ENCODE results near the gene FOSL1. TPM values are rescaled to one million over a fixed set of nuclear protein-coding genes. Genes with fewer than 3 reads are reported as not detected.

The FOSL1 gene
- polyA plus RNA-seq (9.4 to 25.3 TPM (median 21.8 TPM) in 3 replicates), polyA minus RNA-seq (15.0 to 229 TPM (median 21.9 TPM) in 3 replicates)
- polyA plus RNA-seq (2011; ENCODE audit: low read depth): 38.5 TPM
- 21.6 and 35.0 TPM in 2 replicates for polyA plus RNA-seq (2011; cell fraction: cytosol; rRNA removed)
- polyA plus RNA-seq (2011; cell fraction: nucleus; rRNA removed): 43.0 and 46.2 TPM in 2 replicates
- polyA plus RNA-seq (2012; ENCODE audit: low replicate concordance): 60.1 and 130 TPM in 2 replicates
- 43.5 TPM for polyA minus RNA-seq (2011; cell fraction: cytosol; rRNA and poly(A)+ RNA removed)
- 14.2 and 21.5 TPM in 2 replicates for polyA minus RNA-seq (2011; cell fraction: nucleus; rRNA and poly(A)+ RNA removed)

- peaks cover 62% of the 10 kb centered on the region for H3K4me1 ChIP-seq (ENCODE audit: control insufficient read depth, extremely low read depth, insufficient read depth, low read length)
- TF ChIP-seq CTCF (optimal IDR thresholded peaks at IDR 0.05 in 1 of 3, IDR thresholded peaks at IDR 0.05 in 1 of 3, conservative IDR thresholded peaks at IDR 0.05 in 1 of 3; ENCODE audit: extremely low read depth in 1 of 3, insufficient read depth in 2 of 3, low read length in 3 of 3) (no peak), EZH2 (IDR thresholded peaks at IDR 0.05; ENCODE audit: low read length) (no peak)
- peak within 1 kb of the TSS; percentile 94 to 99 (median 97) for H3K4me3 ChIP-seq (ENCODE audit: control insufficient read depth in 2 of 3, extremely low read depth in 1 of 3, insufficient read depth in 2 of 3, low read depth in 1 of 3, low read length in 3 of 3)
- peaks cover 17 to 31% of the 10 kb centered on the region in 2 experiments for H3K36me3 ChIP-seq (ENCODE audit: control insufficient read depth in 2 of 2, extremely low read depth in 1 of 2, insufficient read depth in 2 of 2, low read length in 2 of 2)
- no peaks in the 10 kb centered on the region for H3K27me3 ChIP-seq (ENCODE audit: control insufficient read depth, extremely low read depth, insufficient read depth, low read length)
- H3K9ac ChIP-seq (ENCODE audit: control insufficient read depth, extremely low read depth, insufficient read depth, low read length): peak within 1 kb of the TSS; percentile 99
- H3K27ac ChIP-seq (ENCODE audit: control insufficient read depth, insufficient read depth, low read length): peak within 1 kb of the TSS; percentile 98
- peak within 1 kb of the TSS; percentile 82 for H3K4me2 ChIP-seq (ENCODE audit: control insufficient read depth, extremely low read depth, insufficient read depth, low read depth, low read length)
- H3K9me1 ChIP-seq (ENCODE audit: control insufficient read depth, extremely low read depth, insufficient read depth, low read length): peaks cover 2% of the 10 kb centered on the region
- H4K20me1 ChIP-seq (ENCODE audit: control insufficient read depth, extremely low read depth, insufficient read depth, low read length): peaks cover 23% of the 10 kb centered on the region
- no peaks in the 10 kb centered on the region for H3K9me3 ChIP-seq (ENCODE audit: control insufficient read depth, low read depth, low read length)
- peaks cover 56% of the 10 kb centered on the region for H3K79me2 ChIP-seq (ENCODE audit: control insufficient read depth, insufficient read depth, low read length)
- H2AFZ ChIP-seq (ENCODE audit: control insufficient read depth, low read length): no peak within 1 kb of the TSS
- dilution Hi-C loops (cut with MboI; ENCODE audit: extremely low pct_ligation_motif_present, low sequenced_read_pairs): no loop called here
- no peak for FAIRE-seq
- DNase-seq (ENCODE audit: low read depth, low spot score): no peak
Measured at GRCh38 chr11:65900125-65900898, at the start of gene FOSL1. TSS of gene FOSL1 (minus strand) at chr11:65900388. CDS start at chr11:65900339, 49 bp downstream.

GRCh38 chr11:65947603-65948125 lies 47.5 kb upstream of the FOSL1 start:
- H2AFZ ChIP-seq (ENCODE audit: control insufficient read depth, low read length): no peak overlapping the region
- DNase-seq (ENCODE audit: low read depth, low spot score): no peak

More at GRCh38 chr11:65947603-65948125, 47.5 kb upstream of the FOSL1 start:
- Histone ChIP-seq H4K20me1 (ENCODE audit: control insufficient read depth, extremely low read depth, insufficient read depth, low read length) (no peaks in the 10 kb centered on the region), H3K9ac (ENCODE audit: control insufficient read depth, extremely low read depth, insufficient read depth, low read length) (no peak overlapping the region), H3K4me3 (ENCODE audit: control insufficient read depth in 2 of 3, extremely low read depth in 1 of 3, insufficient read depth in 2 of 3, low read depth in 1 of 3, low read length in 3 of 3) (no peak overlapping the region), H3K27ac (ENCODE audit: control insufficient read depth, insufficient read depth, low read length) (no peak overlapping the region), H3K27me3 (ENCODE audit: control insufficient read depth, extremely low read depth, insufficient read depth, low read length) (peaks cover 4% of the 10 kb centered on the region), H3K9me1 (ENCODE audit: control insufficient read depth, extremely low read depth, insufficient read depth, low read length) (no peaks in the 10 kb centered on the region), H3K9me3 (ENCODE audit: control insufficient read depth, low read depth, low read length) (no peaks in the 10 kb centered on the region), H3K79me2 (ENCODE audit: control insufficient read depth, insufficient read depth, low read length) (no peaks in the 10 kb centered on the region), H3K4me1 (ENCODE audit: control insufficient read depth, extremely low read depth, insufficient read depth, low read length) (no peaks in the 10 kb centered on the region), H3K36me3 (ENCODE audit: control insufficient read depth in 2 of 2, extremely low read depth in 1 of 2, insufficient read depth in 2 of 2, low read length in 2 of 2) (no peaks in the 10 kb centered on the region), H3K4me2 (ENCODE audit: control insufficient read depth, extremely low read depth, insufficient read depth, low read depth, low read length) (no peak overlapping the region)
- FAIRE-seq: no peak
- dilution Hi-C loops (cut with MboI; ENCODE audit: extremely low pct_ligation_motif_present, low sequenced_read_pairs): no loop called here
- TF ChIP-seq EZH2 (IDR thresholded peaks at IDR 0.05; ENCODE audit: low read length): no peak
- TF ChIP-seq CTCF (optimal IDR thresholded peaks at IDR 0.05 in 1 of 3, IDR thresholded peaks at IDR 0.05 in 1 of 3, conservative IDR thresholded peaks at IDR 0.05 in 1 of 3; ENCODE audit: extremely low read depth in 1 of 3, insufficient read depth in 2 of 3, low read length in 3 of 3): no peak

Measured in keratinocyte (primary cell).